HG02759 (cell line): ENCODE results near the gene SOBP.

Source experiments
- ATAC-seq: cut with Tn5 transposase; IDR thresholded peaks from one replicate; pipeline ENCODE4 v1.9.1; 2021; ENCODE audit warnings: mild to moderate bottlenecking, moderate library complexity; ENCODE audit not compliant: unreplicated experiment

Gene SOBP

DNA sequence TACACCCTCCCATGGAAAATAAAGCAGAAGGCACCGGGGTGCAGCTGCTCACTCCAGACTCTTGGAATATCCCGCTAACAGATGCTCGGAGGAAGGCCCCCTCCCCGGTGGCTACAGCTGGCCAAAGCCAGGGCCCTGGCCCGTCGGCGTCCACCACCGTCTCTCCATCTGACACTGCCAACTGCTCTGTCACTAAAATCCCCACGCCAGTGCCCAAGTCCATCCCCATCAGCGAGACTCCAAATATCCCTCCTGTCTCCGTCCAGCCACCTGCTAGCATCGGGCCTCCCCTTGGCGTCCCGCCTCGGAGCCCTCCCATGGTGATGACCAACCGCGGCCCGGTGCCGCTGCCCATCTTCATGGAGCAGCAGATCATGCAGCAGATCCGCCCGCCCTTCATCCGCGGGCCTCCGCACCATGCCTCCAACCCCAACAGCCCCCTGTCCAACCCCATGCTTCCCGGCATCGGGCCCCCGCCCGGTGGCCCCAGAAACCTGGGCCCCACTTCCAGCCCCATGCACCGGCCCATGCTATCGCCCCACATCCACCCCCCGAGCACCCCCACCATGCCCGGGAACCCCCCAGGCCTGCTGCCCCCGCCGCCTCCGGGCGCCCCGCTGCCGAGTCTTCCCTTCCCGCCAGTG, 143.9 kb downstream of the SOBP start:
- ATAC-seq = no peak

DNA sequence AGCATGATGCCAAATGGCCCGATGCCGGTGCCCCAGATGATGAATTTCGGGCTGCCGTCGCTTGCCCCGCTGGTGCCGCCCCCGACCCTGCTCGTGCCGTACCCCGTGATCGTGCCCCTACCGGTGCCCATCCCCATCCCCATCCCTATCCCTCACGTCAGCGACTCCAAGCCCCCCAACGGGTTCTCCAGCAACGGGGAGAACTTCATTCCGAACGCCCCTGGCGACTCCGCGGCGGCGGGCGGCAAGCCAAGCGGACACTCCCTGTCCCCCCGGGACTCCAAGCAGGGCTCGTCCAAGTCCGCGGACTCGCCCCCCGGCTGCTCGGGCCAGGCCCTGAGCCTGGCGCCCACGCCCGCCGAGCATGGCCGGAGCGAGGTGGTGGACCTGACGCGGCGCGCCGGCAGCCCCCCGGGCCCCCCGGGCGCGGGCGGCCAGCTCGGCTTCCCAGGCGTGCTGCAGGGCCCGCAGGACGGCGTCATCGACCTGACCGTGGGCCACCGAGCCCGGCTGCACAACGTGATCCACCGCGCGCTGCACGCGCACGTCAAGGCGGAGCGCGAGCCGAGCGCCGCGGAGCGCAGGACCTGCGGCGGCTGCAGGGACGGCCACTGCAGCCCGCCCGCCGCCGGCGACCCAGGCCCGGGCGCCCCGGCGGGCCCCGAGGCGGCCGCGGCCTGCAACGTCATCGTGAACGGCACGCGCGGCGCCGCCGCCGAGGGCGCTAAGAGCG, 144.6 kb downstream of the SOBP start:
- no peak for ATAC-seq

DNA sequence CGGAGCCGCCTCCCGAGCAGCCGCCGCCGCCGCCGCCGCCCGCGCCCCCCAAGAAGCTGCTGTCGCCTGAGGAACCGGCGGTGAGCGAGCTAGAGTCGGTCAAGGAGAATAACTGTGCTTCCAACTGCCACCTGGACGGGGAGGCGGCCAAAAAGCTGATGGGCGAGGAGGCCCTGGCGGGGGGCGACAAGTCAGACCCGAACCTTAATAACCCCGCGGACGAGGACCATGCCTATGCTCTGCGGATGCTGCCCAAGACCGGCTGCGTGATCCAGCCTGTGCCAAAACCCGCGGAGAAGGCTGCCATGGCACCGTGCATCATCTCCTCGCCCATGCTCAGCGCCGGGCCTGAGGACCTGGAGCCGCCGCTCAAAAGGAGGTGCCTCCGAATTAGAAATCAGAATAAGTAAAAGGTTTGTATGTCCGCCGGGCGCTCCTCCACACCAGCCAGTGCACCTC, 145.2 kb downstream of the SOBP start:
- ATAC-seq = no peak

DNA sequence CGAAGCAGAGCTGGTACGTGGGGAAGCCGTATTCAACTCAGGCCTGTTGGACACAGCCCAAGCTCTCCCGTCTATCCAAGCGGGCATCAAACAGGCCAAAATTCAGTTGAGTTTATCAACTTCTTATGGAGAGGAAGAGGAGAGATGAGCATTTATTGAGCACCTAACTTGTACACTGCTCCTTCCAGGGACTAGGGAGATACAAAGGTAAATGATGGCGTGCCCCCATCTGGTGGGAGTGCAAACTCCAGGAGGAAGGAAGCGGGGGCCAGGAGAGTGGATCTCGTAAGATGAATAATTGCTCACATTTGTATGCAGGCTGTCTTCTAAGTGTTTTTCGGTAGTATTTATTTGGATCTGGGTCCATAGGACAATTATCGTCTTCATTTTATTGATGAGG, 146.6 kb downstream of the SOBP start:
- ATAC-seq = no peak

DNA sequence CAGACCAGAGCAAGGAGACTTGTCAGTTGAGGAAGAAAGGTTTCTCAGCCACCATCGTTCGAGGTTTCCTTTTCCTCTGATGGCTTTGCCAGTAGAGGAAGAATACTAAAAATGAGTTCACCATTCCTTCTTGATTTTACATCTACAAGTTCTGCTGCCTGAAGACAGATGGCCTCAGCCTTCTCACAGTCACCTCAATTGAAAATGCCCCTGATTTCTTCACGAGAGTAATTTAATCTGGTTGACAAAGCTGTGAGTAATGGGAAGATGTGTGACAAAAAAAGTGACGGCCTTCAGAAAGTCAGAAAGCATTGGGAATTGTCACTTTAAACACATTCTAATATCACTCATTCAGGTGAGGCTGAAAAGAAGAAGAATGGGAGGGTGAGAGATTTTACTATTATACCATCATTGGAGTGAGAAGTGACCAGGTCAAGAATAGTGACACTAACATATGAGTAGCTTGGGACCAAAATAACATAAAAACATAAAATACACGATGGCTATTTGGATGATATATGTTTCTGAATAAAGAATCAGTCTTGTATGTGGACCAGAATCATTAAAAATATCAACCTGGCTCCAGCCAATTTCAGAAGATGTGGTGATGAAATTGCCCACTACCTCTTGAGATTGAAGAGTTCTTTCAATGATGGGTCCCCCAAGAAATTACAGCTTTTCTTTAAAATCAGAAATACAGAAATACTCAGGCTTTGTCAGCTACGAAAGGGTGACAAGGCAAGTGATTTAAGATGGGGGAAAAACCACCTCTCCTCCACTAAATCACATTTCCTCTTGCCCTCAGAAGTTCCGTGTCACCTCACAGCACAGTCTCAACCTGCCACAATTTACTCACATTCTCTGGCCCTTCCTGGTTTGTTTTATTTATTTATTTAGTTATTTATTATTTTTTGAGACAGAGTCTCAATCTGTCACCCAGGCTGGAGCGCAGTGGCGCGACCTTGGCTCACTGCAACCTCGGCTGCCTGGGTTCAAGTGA, 147.7 kb downstream of the SOBP start:
- ATAC-seq = no peak

DNA sequence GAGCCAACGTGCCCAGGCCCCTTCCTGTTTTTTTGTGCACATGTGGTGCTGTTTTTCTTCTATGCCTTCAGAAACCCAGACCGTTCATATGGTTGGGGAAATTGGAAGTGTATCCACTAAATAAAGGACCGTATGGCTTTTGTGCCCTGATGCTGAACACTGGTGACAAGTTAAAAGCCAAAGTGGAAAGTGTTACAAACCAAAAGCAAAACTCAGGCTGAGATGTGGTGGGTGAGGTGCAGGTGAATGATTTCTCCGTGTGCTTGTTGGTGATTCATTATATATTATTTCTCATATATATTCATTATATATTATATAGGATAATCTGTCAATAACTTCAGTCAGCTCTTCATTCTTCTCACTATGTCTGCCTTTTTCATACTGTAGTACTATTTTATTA, 148.6 kb downstream of the SOBP start:
- no peak for ATAC-seq

DNA sequence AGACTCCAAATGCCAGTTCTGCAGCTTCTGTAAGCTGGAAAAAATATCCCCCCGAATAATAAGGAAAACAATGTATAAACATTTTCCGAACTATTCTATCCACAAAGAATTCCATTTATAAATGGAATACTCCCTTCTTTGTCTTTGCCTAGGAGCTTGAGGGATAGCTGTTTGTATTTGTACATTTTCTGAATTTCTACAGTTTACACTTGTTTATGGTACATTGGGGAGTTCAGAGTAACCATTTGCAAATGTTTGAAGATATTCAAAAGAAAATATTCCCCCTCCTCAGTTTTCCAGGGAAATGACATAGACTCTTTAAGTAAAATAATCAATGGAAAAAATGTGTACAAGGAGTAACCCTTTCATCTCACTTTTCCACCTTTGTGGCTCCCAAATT, 149.6 kb downstream of the SOBP start:
- ATAC-seq = no peak

DNA sequence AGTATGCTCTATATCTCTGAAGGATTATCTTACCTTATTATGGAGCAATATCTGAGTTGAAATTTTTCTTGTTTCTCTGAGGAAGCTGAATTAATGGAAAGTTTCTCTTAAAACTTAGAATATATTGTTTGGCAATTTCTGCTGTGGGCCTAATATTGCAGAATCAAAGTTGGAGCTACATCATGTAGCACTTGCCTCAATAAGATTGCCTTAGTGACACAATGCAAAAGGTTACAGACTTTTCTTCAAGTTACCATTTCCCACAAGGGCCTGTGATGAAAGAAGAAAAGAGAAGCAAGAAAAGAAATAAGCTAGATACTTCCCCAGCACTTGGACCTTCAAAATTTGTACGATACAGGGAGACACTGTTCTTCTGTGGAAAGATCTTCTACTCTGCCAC, 151.2 kb downstream of the SOBP start:
- no peak for ATAC-seq

DNA sequence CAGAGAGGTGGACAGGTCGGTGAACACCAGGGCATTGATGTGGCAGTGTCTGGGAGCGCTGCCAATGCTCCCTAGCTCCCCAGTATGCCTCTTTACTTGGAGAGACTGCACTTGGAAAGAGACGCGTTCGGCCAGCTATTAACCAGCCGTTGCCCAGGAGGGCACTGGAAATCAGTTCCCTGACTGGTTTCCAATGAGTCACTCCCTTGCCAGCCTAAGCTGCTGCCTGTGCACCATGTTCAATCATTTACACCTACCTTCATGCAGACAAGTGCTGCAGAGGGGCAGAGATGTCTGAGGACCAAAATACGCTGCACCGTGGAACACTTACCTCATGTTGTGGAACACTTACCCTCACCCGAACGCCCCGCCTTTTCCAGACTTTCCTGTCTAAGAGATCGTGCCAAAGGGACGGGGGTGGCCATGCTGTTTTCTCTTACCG, 151.6 kb downstream of the SOBP start:
- ATAC-seq = no peak

DNA sequence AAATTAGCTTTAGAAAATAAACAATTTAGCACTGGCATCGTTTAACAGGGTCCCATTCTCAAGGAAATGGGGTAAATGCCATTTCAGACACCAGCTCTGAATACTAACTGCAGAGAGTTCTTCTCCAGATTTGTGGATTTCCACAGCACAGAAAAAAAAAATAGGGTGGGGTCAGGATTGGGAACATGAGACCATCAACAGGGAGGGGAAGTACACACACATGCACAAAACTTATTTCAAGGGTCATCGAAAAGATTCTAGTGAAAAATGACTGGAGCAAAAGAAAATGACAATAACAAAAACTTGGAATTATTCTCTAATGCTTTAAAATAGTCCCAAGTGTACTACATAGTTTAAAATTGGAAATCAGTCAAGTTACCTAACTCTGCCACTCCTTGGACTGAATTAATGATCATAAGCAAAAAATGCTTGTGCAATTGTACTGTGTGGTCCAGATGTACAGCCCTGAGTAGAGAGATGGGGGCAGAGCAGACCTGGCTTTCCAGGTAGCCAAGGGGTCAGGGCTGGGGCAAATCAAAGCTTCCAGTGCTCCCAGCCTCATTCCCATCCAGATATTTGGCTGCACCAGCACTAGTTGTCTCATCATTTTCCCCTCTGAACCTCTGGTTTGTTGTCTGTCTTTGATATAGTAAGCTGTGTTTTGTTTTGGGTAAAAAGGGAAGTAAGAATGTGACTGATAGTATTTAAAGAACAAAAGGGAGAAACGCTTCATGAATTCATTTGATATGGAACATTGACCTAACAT, 152.4 kb downstream of the SOBP start:
- no peak for ATAC-seq

DNA sequence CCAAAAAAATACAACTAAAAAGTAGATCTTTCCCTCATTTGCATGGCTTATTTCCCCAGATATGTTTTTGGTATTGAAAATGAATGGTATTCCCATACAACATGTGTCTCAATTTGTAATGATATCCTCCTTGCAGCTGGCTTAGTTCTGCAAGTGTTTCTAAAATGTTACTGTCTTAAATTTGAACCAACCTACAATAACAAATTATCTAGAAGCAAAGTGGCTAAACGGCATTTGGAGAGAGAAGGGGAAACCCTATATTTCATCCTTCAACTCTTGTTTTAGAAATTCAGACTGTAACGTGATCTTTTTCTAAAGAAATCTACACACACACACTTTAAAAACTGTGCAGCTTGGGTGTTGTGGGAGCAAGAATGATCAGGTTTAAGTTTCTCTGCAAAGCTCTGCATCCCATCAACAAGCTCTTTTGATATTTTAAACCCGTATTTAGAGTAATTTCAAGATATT, 153.0 kb downstream of the SOBP start:
- ATAC-seq = no peak

DNA sequence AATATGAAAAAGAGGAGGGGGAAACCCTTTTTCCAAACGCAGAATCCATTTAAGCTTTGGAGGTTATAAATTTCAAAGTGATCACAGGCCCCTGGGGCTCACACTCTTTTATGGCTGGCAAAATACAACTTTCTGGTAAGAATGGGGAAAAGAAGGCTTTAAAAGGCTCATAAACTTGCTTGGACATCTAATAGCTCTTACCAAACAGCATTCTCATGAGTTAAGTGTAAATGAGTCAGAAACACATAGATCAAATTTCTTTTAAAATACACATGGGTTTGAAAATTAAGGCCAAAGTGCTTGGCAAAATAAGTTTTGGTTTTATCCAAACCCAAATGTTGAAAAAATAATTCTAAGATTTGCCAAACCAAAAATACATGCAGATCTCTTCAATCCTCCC, 154.6 kb downstream of the SOBP start:
- ATAC-seq = no peak

DNA sequence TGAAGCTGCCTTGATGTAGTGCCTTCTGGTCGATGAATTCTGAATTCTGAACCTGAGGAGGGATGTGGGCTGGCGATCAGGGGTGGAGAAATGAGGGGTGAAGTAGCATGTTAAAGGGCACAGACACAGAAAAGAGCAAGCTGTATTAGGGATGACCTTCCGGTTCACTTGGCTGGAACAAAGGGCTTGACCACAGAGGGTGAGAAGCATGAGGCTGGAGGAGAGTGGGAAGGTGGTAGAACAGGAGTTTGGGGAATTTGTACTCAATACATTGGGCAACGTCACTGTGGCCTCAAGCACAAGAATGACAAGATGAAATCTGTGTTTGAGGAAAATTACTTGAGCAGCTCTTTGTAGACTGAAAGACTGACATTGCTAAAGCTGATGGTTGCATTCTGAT, 155.8 kb downstream of the SOBP start:
- ATAC-seq = no peak

DNA sequence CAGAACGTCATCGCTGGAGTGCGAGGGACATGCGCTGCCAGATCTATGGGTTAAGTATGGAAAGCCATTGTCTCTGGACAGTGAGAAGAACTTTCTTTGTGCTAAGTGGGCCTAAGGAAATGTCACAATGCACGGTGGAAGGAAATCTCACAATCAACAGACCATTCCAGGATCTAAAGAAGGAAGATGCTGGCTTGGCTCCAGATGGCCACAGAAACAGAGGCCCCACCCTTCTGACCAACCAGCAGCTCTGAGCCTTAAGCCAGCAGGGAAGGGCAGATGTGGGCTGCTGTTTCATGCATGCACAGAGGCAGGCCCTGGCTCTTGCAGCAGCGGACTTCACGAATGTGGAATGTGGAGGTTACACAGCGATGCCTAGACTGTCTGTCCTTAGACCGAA, 156.3 kb downstream of the SOBP start:
- ATAC-seq = no peak

DNA sequence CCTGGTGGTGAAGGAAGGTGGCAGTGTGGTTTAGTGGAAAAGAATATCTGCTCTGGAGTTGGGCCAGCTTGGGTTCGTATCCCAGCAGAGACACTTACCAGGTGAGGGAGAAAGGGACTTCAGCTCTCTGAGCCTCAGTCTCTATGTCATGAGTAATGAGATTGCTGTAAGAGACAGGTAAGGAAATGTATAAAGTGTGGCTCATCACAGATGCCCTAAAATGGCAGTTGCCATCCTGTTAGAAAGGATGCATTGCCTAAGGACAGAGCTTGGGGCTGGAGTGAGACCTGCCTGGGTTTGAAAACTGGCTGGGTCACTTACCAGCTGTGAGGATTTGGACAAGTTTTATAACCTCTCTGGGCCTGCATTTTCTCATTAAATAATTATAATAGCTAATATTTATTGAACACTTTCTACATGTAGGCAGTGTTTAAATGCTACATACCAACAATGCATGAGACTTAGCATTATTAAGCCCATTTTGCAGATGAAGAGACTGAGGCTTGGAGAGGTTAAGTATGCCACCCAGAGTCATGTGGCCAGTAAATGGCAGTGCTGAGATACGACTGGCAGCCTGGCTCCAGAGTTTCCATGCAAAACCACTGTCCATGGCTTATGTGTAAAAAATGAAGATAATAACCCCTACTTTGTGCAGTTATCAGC, 157.0 kb downstream of the SOBP start:
- ATAC-seq = no peak

DNA sequence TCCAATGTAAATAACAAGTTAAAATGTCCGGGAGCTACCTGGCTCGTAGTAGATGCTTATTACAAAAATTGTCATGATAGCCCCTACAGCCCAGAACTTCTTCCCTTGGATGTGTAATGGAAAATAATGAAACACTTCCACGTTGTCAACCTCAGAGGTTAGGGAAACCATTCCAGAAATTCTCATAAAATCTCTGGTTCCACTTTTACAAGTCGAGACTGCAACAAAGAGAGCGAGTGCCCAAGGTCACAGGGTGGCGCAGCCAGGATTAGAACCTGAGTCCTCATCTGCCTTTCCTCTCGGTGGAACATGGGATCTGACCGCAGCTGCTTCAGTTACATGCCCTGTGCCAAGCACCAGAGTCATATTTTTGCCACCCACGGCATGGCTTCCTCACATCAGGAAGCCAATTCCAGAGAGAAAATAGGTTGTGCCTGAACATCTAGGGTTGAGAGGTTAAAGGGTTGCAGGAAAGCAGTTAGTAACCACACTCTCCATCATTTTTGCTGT, 157.6 kb downstream of the SOBP start:
- no peak for ATAC-seq

DNA sequence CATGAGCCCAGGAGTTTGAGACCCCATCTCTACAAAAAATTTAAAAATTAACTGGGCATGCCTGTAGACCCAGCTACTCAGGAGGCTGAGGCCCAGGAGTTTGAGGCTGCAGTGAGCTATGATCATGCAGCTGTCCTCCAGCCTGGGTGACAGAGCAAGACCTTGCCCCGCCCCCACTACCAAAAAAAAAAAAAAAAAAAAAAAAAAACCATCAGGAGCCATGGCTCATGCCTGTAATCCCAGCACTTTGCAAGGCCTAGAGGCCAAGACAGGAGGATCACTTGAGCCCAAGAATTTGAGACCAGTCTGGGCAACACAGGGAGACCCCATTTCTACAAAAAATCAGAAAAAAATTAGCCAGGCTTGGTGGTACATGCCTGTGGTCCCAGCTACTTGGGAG, 159.1 kb downstream of the SOBP start:
- ATAC-seq = no peak

DNA sequence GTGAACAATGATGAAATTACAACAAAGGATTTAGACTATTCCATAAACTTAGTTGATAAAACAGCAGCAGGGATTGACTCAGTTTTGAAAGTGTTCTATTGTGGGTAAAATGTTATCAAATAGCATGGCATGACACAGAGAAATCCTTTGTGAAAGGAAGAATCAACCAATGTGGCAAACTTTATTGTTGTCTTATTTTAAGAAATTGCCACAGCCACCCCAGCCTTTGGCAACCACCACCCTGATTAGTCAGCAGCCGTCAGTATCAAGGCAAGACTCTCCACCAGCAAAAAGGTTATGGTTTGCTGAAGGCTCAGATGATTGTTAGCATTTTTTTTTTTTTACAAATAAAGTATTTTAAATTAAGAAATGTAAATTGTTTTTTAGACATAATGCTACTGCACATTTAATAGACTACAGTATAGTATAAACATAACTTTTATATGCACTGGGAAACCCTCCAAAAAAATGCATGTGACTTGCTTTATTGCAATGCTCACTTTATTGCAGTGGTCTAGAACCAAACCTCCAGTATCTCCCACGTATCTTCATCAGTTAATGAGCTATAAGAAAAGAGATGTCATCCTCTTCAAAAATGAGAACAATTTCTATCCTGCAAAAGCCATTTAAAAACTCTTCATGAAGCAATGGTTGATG, 162.7 kb downstream of the SOBP start:
- ATAC-seq = no peak

DNA sequence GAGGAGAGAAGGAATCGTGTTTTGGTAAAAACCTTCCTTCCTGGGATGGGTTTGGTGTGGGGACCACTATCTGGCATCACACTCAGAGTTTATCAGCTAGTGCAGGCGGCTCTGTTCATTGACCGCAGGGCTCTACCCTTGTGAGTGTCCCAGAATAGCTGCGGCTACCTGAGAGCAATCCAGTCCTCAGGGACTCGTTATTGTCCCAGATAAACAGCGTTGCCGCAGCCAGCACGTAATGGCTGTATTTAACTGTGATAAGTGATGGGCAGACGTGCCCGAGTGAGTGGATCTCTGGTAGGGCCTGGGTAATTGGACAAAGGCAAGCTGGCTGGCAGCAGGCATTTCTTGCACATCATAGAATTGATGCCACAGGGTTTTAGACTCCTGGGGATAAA, 163.3 kb downstream of the SOBP start:
- ATAC-seq = no peak
